Heart left ventricle (tissue), 16 donors: Measurements from ENCODE around the gene ZNF331. TPM values are rescaled to one million over a fixed set of nuclear protein-coding genes. Genes with fewer than 3 reads are reported as not detected.
A peak's percentile ranks its signal among the peaks of the same experiment; 100 is the strongest.

Experiments used
- ATAC-seq, 4 donors: fragments of 200-7000 bp; cut with Tn5 transposase; one replicate each; pipeline ENCODE4 v1.9.1; 2020 to 2022; ENCODE audit warnings: moderate library complexity in 4 of 4, mild to moderate bottlenecking in 3 of 4, moderate number of reproducible peaks in 1 of 4
- DNase-seq, 5 donors: peaks; one replicate each; pipeline ENCODE4 v3.0.0-alpha.2; 2020
- H3K27ac ChIP-seq, 12 donors: fragments of 200-600 bp; sonication (generic) in 4 of 12; one replicate each; pipeline versions ENCODE4 v1.5.0 to v1.8.0; 2016 to 2022; ENCODE audit warnings: mild to moderate bottlenecking in 2 of 12
- H3K27me3 ChIP-seq, 9 donors: fragments of 200-600 bp; sonication (generic) in 2 of 9; one replicate each; pipeline versions ENCODE4 v1.5.1 to v1.8.0; 2016 to 2022; ENCODE audit warnings: mild to moderate bottlenecking in 3 of 9
- H3K36me3 ChIP-seq, 9 donors: fragments of 200-600 bp; sonication (generic) in 2 of 9; one replicate each; pipeline versions ENCODE4 v1.5.0 to v1.8.0; 2018 to 2022; ENCODE audit warnings: mild to moderate bottlenecking in 2 of 9
- H3K4me1 ChIP-seq, 12 donors: fragments of 200-600 bp; sonication (generic) in 4 of 12; one replicate each; pipeline versions ENCODE4 v1.5.0 to v1.8.0; 2016 to 2022; ENCODE audit warnings: mild to moderate bottlenecking in 3 of 12
- H3K4me3 ChIP-seq, 12 donors: fragments of 200-600 bp; sonication (generic) in 4 of 12; one replicate each; pipeline versions ENCODE4 v1.5.0 to v1.8.0; 2017 to 2022; ENCODE audit warnings: mild to moderate bottlenecking in 9 of 12, moderate library complexity in 4 of 12
- H3K9me3 ChIP-seq, 12 donors: fragments of 200-600 bp; sonication (generic) in 4 of 12; one replicate each; pipeline versions ENCODE4 v1.5.0 to v1.8.0; 2016 to 2022; ENCODE audit warnings: mild to moderate bottlenecking in 1 of 12
- POLR2A ChIP-seq, 2 donors: fragments of 450-650 bp; IDR thresholded peaks; one replicate each; pipeline ENCODE4 v1.6.1; 2017; ENCODE audit warnings: antibody characterized with exemption in 2 of 2, mild to moderate bottlenecking in 2 of 2, moderate library complexity in 2 of 2
- WGBS, 4 donors: extraction: QIAGEN DNeasy Blood & Tissue Kit in 2 of 4; methylation state at CpG; one replicate each; pipeline versions ENCODE4 v1.1.5 to v1.1.7; 2013 to 2018; 5-methylcytosine and 5-hydroxymethylcytosine counted together
- intact Hi-C, 10 donors: fragments of 100-400 bp; cut with DNase I; formaldehyde crosslinking; loops; one replicate each; pipeline versions ENCODE4 v1.11.1 to v1.14.2; 2022
- polyA plus RNA-seq, 2 donors: library from polyadenylated mRNA; stranded (reverse); fragments of 200-250 nt; gene quantifications; one replicate each; pipeline ENCODE4 v1.2.3, GENCODE V29; 2013
- total RNA-seq, 9 donors: library from RNA; depleted of rRNA in 2 of 9; stranded (reverse); fragments of >200 nt in 2 of 9; fragmentation: NEBNext Ultra II Directional in 3 of 9; extraction: Animal tissue kit (Norgen Biotek cat#: 25700) in 3 of 9; gene quantifications; one replicate each; pipeline versions ENCODE4 v1.1.0 to v1.2.4, GENCODE V29; 2016 to 2023
- TF ChIP-seq, protein P1 (sequence below), 12 donors: fragments of 200-600 bp; sonication (generic) in 4 of 12; IDR thresholded peaks; one replicate each; pipeline versions ENCODE4 v1.5.0 to v1.8.0; 2018 to 2022; ENCODE audit warnings: antibody characterized with exemption in 12 of 12, mild to moderate bottlenecking in 5 of 12
- donor health status: ischemic (EF 13 %, LVEDD 7.1; RV severe dilation, severe dysfunction).
- donor health status: healthy with polysubstance abuse.
- donor health status: DM: no; HTN: yes; CAD: no.
- donor health status: DM: no; HTN: no; CAD: no.
- donor health status: ischemic (EF 25% LVEDD 6.9; RV normal size, moderate dysfunction).
- donor health status: ischemic (EF 25% LVEDD 5.7; RV mildly dilated, moderate dysfunction).
- donor health status: healthy.
- donor health status: DM: yes; HTN: yes; CAD: no.
- donor health status: ischemic (EF 35%, LVEDD 5.7; RV mildly dilated, moderate dysfunction).
- donor health status: nonischemic (EF 11% LVEDD 7.7; RV severe dilation, severe dysfunction).
- donor health status: DM: yes; HTN: yes; CAD: no.
- donor health status: PGD.
- donor health status: ischemic (EF 29% LVEDD 5.4; RV normal size, mild dysfunction).
- donor health status: nonischemic (EF 23%, LVEDD 6.1; RV moderate dilation, normal function).

ZNF331 gene
- total and polyA plus RNA-seq, 11 donors = 7.6 to 25.8 (median 10.1) TPM

DNA sequence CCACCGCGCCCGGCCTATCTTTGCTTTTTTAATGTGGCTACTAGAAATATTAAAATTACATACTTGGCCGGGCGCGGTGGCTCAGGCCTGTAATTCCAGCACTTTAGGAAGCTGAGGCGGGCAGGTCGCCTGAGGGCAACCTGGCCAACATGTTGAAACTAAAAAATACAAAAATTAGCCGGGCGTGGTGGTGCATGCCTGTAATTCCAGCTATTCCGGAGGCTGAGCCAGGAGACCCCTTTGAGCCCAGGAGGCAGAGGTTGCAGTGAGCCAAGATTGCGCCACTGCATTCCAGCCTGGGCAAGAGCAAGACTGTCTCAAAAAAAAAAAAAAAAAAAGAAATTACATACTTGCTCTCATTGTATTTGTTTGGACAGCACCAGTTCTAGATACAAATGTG lies 59.1 kb downstream of the ZNF331 start:
- Histone ChIP-seq H3K4me1 (peaks cover 0 to 4% (median 0%) of the 10 kb centered on the region in 12 donors), H3K27ac (no peak overlapping the region), H3K27me3 (no peaks in the 10 kb centered on the region), H3K4me3 (no peak overlapping the region), H3K36me3 (no peaks in the 10 kb centered on the region), H3K9me3 (no peaks in the 10 kb centered on the region)
- ATAC-seq = no peak
- 79 to 89% (median 83%) methylated on average over 12 of the region's 12 CpGs for WGBS, 4 donors
- intact Hi-C loops = loop anchor here in 2 of 10 donors (10.0 kb wide), 1 partner anchor 148 kb away; no protein-coding TSS in a partner anchor
- TF ChIP-seq, protein P1, sequence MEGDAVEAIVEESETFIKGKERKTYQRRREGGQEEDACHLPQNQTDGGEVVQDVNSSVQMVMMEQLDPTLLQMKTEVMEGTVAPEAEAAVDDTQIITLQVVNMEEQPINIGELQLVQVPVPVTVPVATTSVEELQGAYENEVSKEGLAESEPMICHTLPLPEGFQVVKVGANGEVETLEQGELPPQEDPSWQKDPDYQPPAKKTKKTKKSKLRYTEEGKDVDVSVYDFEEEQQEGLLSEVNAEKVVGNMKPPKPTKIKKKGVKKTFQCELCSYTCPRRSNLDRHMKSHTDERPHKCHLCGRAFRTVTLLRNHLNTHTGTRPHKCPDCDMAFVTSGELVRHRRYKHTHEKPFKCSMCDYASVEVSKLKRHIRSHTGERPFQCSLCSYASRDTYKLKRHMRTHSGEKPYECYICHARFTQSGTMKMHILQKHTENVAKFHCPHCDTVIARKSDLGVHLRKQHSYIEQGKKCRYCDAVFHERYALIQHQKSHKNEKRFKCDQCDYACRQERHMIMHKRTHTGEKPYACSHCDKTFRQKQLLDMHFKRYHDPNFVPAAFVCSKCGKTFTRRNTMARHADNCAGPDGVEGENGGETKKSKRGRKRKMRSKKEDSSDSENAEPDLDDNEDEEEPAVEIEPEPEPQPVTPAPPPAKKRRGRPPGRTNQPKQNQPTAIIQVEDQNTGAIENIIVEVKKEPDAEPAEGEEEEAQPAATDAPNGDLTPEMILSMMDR (IDR thresholded peaks at IDR 0.05) = no peak
- no peak for TF ChIP-seq POLR2A (IDR thresholded peaks at IDR 0.05)
- no peak for DNase-seq

DNA sequence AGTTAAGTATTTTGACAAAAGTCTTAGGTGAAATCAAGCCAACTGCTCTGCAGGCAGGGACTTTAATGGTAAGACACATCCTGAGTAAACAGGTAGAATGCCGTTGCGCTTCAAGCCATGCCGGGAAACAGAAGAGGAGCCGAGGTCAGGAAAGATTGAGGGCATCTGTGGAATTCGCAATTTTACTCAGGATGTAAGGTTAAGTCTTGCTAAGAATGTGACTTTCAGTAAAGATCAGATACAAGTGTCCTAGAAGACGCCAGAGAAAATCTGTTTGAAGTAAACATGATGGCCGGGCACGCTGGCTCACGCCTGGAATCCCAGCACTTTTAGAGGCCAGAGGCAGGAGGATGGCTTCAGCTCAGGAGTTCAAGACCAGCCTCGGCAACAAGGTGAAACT lies 60.4 kb downstream of the ZNF331 start:
- intact Hi-C loops = loop anchor here in 2 of 10 donors (10.0 kb wide), 1 partner anchor 146 kb away; no protein-coding TSS in a partner anchor
- Histone ChIP-seq H3K27me3 (no peaks in the 10 kb centered on the region), H3K36me3 (no peaks in the 10 kb centered on the region), H3K9me3 (no peaks in the 10 kb centered on the region), H3K4me1 (peaks cover 0 to 4% (median 0%) of the 10 kb centered on the region in 12 donors), H3K27ac (peak overlapping the region in 2 of 12 donors; percentile 25 to 26), H3K4me3 (no peak overlapping the region)
- DNase-seq = no peak
- ATAC-seq = no peak
- TF ChIP-seq, protein P1 (IDR thresholded peaks at IDR 0.05) = no peak
- no peak for TF ChIP-seq POLR2A (IDR thresholded peaks at IDR 0.05)
- WGBS, 4 donors = 68 to 75% (median 72%) methylated on average over 10 of the region's 10 CpGs

DNA sequence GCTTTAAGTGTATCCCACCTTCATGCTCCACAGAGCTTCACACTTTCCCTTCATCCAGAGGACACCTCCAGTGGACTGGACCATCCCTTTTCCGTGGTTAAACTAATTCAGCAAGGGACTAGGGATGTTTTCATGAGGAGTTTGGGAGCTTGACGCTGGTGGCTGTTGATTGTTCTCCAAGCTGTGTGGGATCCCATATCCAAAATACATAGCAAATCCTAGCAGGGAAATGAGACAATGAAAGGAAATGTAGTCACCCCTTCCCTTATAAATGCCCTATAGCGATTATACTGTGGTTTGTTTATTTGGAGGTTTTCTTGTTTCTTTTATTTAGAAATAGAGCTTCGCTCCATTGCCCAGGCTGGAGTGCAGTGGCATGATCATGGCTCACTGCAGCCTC lies 62.3 kb downstream of the ZNF331 start:
- DNase-seq (no peak), ATAC-seq (peak in 1 of 4 donors; percentile 88)
- Histone ChIP-seq H3K9me3 (no peaks in the 10 kb centered on the region), H3K36me3 (no peaks in the 10 kb centered on the region), H3K27me3 (no peaks in the 10 kb centered on the region), H3K4me3 (no peak overlapping the region), H3K27ac (peak overlapping the region in 10 of 12 donors; percentile 3 to 81 (median 64)), H3K4me1 (peaks cover 0 to 4% (median 0%) of the 10 kb centered on the region in 12 donors)
- no peak for TF ChIP-seq POLR2A (IDR thresholded peaks at IDR 0.05)
- TF ChIP-seq, protein P1 (IDR thresholded peaks at IDR 0.05) = no peak
- WGBS, 4 donors = 54 to 67% (median 63%) methylated on average over 4 of the region's 4 CpGs
- intact Hi-C loops = loop anchor here in 3 of 10 donors (5.0 kb wide), 1 partner anchor 57 kb away; no protein-coding TSS in a partner anchor

DNA sequence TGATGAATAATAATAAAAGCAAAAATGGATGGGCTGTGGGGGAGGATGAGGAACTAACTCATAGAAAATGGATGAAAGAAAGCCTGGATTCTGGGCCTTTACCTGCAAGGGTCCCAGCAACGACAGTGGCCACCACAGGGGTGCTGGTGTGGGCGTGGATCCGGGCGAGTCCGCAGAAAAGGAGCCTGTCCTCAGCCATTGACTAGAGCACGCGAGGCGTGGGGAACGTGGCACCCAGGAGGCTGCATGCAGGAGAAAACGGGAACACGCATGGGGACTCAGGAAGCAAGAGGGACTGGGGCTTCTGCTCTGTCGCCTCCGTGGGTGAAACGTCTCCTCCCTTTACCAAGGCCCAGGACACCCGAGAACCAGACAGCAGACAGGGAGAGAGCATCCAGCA lies 68.1 kb downstream of the ZNF331 start:
- DNase-seq (no peak), ATAC-seq (no peak)
- Histone ChIP-seq H3K27ac (no peak overlapping the region), H3K4me1 (no peaks in the 10 kb centered on the region), H3K9me3 (no peaks in the 10 kb centered on the region), H3K27me3 (no peaks in the 10 kb centered on the region), H3K4me3 (no peak overlapping the region), H3K36me3 (no peaks in the 10 kb centered on the region)
- intact Hi-C loops = no loop called here
- WGBS, 4 donors = 81 to 89% (median 83%) methylated on average over 11 to 15 of the region's 15 CpGs
- no peak for TF ChIP-seq POLR2A (IDR thresholded peaks at IDR 0.05)

DNA sequence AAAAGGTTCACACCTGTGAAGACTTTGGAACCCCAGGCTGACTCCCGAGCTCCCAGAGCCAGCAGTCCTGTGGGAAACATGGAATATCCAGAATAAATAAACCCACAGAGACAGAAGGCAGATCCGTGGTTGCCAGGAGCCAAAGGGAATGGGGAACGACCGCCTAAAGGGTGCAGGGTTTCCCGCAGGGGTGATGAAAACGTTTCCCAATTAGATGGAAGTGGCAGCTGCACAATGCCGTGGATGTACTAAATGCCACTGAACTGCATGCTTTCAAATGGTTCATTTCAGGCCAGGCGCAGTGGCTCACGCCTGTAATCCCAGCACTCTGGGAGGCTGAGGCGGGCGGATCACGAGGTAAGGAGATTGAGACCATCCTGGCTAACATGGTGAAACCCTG lies 70.4 kb downstream of the ZNF331 start:
- ATAC-seq (no peak), DNase-seq (no peak)
- Histone ChIP-seq H3K27me3 (no peaks in the 10 kb centered on the region), H3K9me3 (no peaks in the 10 kb centered on the region), H3K36me3 (no peaks in the 10 kb centered on the region), H3K27ac (no peak overlapping the region), H3K4me3 (no peak overlapping the region), H3K4me1 (no peaks in the 10 kb centered on the region)
- WGBS, 4 donors = 79 to 92% (median 87%) methylated on average over 11 to 12 of the region's 12 CpGs
- intact Hi-C loops = no loop called here
- TF ChIP-seq, protein P1 (IDR thresholded peaks at IDR 0.05) = no peak
- TF ChIP-seq POLR2A (IDR thresholded peaks at IDR 0.05) = no peak
